GM10847 (cell line): ENCODE data around the gene ASAP2.

Experiments
- POLR2A ChIP-seq: IDR thresholded peaks from 2 replicates; pipeline ENCODE4 v1.6.1; 2011; ENCODE audit not compliant: insufficient read length; ENCODE audit errors: extremely low read depth

ASAP2 gene

DNA sequence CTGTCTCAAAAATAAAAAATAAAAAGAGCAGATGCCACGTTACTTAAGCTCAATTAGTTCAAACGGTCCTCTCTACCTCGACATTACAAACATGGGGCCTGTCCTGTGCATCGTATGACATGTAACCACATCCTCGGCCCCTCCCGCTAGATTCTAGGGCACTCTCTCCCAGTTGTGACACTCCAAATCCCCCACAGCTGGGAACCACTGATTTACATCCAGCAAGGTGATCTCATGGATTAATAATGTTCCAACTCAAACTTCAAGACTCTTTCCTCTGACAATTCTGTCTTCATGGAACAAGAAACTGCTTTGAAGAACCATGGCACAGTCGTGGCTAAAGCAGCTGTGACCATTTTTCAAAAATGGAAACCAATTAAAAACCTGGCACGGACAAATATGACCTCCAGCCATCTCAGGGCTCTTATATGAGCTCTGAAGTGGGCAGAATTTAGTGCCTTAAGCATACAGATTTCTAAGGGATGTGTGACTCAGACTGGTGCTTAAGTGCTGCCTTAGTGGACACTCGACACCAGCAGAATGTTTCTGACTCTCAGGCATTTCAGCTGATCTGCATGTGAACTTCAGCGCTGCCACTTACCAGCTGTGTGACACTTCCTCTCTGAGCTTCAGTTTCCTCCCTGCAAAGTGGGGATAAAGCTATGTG lies 31.7 kb upstream of the ASAP2 start:
- no peak for TF ChIP-seq POLR2A

DNA sequence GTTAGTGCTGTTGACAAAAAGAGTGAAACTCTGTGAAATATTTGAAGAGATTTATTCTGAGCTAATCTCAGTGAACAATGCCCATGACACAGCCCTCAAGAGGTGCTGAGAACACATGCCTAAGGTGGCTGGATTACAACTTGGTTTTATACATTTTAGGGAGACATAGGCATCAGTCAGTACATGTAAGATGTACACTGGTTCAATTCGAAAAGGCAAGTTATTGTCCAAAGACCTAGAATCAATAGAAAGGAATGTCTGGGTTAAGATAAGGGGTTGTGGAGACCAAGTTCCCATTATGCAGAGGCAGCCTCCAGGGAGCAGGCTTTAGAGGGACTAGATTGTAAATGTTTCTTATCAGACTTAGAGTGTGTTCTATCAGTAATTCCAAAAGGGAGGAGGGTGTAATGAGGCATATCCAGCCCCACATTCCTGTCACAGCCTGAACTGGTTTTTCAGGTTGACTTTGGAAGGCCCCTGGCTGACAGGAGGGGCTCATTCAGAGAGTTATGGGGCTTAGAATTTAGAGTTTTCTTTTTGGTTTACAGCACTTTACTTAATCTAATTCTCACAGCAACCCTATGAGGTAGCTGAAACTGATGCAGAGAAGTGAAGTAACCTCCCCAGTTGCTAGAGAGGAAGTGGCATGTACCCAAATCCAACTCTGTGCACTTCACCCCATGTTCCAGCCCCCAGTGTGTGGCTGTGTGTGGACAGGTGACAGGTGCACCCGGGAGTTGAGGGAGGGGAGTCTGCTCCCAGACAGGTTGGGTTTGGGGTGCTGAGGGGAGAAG lies 28.3 kb upstream of the ASAP2 start:
- TF ChIP-seq POLR2A: no peak

DNA sequence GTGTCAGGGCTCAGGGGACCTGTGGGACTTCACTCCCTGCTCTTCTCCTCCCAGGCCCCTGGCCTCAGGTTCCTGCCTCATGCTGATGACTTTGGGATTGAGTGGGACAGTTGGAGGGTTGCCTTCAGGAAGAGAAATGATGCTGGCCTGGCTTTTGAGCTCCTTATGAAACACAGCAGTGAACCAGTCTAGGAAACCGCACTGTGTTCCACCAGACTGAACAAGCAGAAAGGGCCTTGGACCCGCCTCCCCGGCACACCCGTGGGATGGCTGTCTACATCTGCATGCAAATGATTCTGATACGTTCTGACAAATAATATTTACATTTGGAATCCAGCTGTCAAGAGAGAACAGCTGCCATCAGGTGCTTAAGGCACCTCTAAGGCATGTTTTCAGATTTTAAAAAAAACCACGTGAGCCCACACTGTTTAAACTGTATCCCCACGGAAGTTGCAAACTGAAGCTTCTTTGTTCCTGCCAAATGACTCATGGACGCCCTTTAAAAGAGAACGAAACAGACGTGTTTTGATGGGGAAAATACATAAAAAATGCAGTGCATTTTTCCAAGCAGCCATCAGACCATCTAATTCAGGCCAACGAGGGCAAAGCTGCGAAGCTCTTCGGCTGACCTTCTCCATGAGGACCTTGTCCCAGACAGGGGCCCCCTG lies 27.6 kb upstream of the ASAP2 start:
- no peak for TF ChIP-seq POLR2A

DNA sequence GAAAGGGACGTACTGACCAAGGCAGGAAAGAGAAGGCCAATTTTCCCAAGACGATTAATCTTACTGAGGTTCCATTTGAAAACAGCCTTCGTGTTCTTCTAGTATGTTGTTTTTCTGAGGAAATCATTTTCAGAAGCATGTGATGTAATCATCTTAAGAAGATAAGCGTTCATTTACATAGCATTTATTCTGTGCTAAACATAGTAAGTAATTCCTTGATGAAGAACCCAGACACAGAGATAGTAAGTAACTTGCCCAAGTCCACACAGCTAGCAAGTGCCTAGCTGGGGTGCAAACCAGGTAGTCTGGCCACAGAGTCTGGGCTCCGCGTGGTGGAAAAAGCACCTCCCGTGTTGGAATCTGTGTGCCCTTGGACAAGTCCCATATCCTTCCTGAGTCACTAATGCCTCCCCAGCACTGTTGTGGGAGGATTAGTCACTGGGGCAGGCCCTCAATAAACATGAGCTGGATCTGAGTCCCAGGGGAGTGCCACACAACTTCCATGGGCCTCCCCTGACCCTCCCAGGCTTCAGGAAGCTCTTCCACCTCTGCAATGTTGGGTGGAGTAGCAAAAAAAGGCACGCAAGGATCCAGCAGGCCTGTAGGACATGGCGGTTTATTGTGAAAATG lies 26.9 kb upstream of the ASAP2 start:
- no peak for TF ChIP-seq POLR2A

DNA sequence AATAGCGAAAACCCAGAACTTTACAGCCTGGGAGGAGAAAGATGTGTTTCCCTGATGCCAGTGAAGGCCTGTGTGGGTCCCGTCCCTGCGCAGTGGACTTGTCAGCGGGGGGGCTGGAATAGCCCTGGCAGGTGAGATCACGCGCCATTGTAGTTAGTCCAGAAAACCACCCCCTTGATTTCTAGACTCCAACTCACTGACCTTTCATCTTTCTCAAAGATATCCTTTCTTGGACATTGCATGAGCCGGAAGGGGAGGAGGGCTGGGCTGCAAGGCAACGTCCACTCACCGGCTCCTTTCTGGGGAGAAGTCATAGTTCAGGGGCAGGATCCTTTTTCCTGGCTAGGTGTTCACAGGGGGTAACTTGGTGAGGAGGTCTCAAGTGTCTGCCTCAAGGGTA lies 22.3 kb upstream of the ASAP2 start:
- no peak for TF ChIP-seq POLR2A

DNA sequence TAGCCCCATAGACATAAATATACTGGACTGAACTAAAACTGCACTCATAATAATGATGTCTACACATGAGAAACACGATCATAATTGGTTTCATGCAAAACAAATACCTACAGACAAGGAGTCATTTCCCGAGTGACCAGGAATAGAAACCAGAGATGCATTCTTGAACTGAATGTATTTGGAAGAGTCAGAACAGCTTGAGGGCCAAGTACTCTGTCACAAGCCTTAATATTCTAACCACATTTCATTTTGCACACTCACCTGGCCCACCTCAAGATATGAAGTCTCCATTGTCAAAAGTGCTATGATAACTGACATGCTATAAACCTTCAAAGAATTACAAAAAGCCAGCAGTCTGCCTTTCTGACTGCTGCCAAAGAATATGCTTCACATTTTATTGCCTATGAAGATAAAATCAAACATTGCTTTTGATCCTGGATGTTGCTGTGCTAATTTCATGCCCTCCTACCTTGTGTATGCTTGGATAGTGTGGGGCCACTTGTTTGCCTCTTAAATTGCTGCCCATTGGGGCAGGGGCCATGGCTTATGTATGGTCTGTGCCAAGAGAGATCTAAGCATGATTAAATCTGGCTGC lies 18.9 kb upstream of the ASAP2 start:
- TF ChIP-seq POLR2A: no peak

DNA sequence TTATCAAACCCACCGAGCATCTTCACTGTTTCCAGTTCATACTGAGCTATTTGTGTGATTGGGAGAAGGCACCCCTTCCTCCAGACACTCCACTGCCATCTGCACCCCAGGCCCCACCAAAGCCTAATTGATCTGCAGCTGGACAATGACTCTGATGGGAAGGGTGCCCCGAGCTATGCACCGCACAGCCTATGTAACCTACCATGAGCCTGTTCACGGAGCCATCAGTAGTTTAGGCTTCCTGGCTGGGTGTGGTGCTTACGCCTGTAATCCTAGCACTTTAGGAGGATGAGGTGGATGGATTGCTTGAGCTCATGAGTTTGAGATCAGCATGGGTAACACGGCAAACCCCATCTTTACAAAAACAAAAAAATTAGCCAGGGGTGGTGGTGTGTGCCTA lies 17.8 kb upstream of the ASAP2 start:
- TF ChIP-seq POLR2A: no peak

DNA sequence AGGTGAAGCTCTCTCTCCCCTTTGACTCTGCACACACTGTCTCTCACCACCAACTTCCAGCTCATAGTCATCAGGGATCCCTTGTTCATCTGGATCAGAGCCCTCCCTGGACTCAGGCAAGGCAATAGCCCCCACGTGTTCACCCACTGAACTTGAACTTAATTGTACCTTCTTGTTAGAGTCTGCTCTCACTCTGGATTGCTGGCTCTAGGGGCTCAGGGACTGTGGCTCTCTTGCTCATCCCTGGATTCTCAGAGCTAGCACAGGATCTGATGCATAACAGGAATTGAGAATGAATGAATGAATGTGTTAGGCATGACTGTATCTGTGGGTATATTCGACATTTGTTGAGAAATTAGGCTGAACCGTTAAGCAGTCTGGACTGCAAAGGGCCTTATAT lies 16.7 kb upstream of the ASAP2 start:
- TF ChIP-seq POLR2A: no peak

DNA sequence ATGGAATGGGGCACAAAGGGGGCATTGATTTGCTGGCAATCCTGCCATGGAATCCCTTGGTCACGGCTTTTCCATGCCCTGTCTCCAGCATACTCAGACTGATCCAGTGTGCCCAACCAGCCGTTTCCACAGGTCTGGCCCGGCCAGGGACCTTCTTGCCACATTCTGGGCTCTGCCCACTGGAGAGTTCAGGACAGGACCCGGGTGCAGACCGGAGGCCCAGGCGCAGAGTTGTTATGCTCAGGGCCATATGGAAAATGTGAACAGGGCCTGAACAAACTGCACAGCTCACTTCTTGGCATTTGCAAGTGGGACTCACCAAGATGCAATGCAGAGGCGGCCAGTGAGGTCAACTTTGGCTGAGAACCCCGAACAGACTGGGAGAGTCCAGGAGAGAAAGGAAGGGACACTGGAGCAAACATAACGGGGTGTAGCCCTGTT lies 15.6 kb upstream of the ASAP2 start:
- TF ChIP-seq POLR2A: no peak

DNA sequence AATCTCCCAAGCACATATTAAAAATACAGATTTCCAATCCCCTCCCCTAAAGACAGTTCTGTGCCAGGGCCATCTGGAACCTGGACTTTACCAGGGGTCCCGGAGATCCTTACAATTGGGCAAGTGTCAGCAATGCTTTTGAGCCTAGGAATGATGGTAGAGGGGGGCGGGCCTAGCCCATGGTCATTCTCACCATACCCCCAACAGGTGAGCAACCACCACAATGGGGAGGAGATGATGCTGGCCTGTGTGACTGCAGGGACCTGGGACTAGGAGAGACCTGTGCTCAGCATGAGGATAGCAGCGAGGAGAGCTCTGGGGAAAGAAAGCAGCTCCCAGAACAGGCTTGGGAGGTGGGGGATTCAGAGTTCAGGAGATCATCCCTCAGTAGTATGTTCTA lies 13.9 kb upstream of the ASAP2 start:
- TF ChIP-seq POLR2A: no peak

DNA sequence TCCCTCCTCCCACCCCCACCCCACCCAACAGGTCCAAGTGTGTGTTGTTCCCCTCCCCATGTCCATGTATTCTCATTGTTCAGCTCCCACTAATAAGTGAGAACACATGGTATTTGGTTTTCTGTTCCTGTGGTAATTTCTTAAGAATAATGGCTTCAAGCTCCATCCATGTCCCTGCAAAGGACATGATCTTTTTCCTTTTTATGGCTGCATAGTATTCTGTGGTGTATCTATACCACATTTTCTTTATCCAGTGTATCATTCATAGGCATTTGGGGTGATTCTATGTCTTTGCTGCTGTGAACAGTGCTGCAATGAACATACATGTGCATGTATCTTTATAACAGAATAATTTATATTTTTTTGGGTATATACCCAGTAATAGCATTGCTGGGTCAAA lies 12.3 kb upstream of the ASAP2 start:
- TF ChIP-seq POLR2A: no peak

DNA sequence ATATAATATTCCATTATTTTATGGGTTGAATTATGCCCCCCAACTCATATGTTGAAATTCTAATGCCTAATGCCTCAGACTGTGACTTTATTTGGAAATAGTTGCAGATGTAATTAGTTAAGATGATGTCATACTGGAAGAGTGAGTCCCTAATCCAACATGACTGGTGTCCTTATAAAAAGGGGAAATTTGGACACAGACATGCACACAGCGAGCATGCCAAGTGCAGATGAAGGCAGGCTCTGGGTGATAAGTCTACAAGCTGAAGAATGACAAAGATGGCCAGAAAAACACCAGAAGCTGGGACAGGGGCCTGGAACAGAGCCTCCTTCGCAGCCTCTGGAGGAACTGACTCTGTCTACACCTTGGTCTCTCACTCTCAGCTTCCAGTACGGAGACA lies 10.0 kb upstream of the ASAP2 start:
- TF ChIP-seq POLR2A: no peak

DNA sequence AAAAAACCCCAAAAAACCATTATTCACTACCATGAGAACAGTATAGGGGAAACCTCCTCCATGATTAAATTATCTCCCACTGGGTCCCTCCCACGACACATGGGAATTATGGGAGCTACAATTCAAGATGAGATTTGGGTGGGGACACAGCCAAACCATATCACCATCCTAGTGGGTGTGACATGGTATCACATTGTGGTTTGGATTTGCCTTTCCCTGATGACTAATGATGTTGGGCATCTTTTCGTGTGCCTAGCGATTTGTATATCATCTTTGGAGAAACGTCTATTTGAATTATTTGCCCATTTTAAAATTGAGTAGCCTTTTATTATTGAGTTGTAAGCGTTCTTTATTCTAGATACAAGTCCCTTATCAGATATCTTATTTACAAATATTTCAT lies 8.7 kb upstream of the ASAP2 start:
- no peak for TF ChIP-seq POLR2A

DNA sequence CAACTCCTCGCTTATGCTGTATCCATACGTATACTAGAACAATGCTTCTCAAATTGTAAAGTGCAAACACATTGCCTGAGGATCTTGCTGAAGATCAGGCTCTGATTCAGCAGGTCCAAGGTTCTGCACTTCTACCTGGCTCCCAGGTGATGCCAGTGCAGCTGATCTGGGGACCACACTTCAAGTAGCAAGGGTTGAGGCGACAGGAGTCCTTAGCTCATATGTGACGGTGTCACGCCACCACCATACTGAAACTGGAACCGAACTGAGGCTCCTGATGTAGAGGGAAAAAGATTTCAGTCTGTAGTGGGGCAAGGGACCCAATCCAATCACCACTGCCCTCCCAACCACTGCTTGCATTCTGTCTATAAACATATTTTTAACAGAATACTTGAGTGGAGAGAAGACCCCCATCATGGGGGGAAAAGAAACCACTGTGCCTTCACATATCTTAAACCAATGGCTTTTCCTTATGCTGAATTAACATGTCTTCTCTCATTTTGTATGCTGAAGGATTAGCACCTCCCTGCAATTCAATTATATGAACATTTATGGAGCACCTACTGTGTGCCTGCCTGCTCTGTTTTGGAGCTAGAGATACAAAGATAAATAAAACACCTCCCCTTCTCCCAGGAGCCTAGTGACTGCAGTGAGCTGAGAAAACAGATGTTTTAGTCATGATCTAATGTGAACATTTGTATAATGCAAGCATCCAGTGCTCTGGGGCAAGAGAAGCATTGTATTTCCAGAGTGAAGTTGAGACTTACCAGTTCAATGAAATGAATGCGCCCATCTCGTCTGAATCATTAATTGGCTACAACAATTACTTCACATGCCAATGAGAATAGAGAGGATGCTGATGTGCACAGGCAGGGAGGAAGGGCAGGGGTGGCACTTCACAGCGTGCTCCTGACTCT lies 6.6 kb upstream of the ASAP2 start:
- no peak for TF ChIP-seq POLR2A
